IMR-90 (cell line): Measurements from ENCODE around the gene NFIX. TPM values are rescaled to one million over a fixed set of nuclear protein-coding genes. Genes with fewer than 3 reads are reported as not detected.

Experiments used
- ATAC-seq: fragments of 200-7000 bp; cut with Tn5 transposase; 2 replicates; pipeline ENCODE4 v1.9.1; 2020; ENCODE audit warnings: low read depth, mild to moderate bottlenecking, moderate library complexity
- BruUV-seq: library from RNA; stranded (reverse); fragments of 400-500 nt; replicated peaks from 2 replicates; lab custom pipeline; 2021; lab: Mats Ljungman, UMichigan
- CTCF ChIA-PET: fragments of 300-600 bp; formaldehyde crosslinking; extraction: SDS; loops from one replicate; lab custom pipeline; 2021; ENCODE audit warnings: antibody characterized with exemption; lab: Yijun Ruan, JAX
- POLR2A ChIA-PET: fragments of 300-600 bp; sonication (Branson Sonifier 250); formaldehyde crosslinking; loops from one replicate; lab custom pipeline; 2022; ENCODE audit warnings: antibody characterized with exemption; ENCODE audit not compliant: unreplicated experiment; lab: Charles Lee
- DNase-seq: peaks from one replicate; pipeline ENCODE4 v3.0.0; 2013
- H2AFZ ChIP-seq: replicated peaks from 2 replicates; pipeline ENCODE3; 2013; ENCODE audit warnings: low read length, mild to moderate bottlenecking; ENCODE audit not compliant: poor library complexity
- H2AK5ac ChIP-seq: 2 replicates; pipeline ENCODE4 v1.6.1; 2013; ENCODE audit warnings: low read depth, low read length, inconsistent platforms
- H2AK9ac ChIP-seq: replicated peaks from 2 replicates; pipeline ENCODE3; 2013; ENCODE audit warnings: mild to moderate bottlenecking, low read depth, low read length, moderate library complexity; ENCODE audit not compliant: poor library complexity
- H2BK120ac ChIP-seq: 2 replicates; pipeline ENCODE4 v1.6.1; 2013; ENCODE audit warnings: low read depth, low read length, inconsistent platforms
- H2BK15ac ChIP-seq: 3 replicates; pipeline ENCODE4 v1.6.1; 2013; ENCODE audit warnings: low read depth, low read length, inconsistent platforms
- H2BK20ac ChIP-seq: 2 replicates; pipeline ENCODE4 v1.6.1; 2013; ENCODE audit warnings: low read depth, mild to moderate bottlenecking, inconsistent platforms, low read length, moderate library complexity
- H2BK5ac ChIP-seq: 2 replicates; pipeline ENCODE4 v1.6.1; 2013; ENCODE audit warnings: mild to moderate bottlenecking, low read depth, low read length, inconsistent platforms; ENCODE audit not compliant: poor library complexity, severe bottlenecking
- H3K14ac ChIP-seq: replicated peaks from 2 replicates; pipeline ENCODE4 v1.6.1; 2013; ENCODE audit warnings: low read depth, low read length, inconsistent platforms
- H3K18ac ChIP-seq: 2 replicates; pipeline ENCODE4 v1.6.1; 2013; ENCODE audit warnings: low read depth, low read length, control low read depth
- H3K23ac ChIP-seq: 2 replicates; pipeline ENCODE4 v1.6.1; 2013; ENCODE audit warnings: low read depth, low read length, inconsistent platforms
- H3K27ac ChIP-seq: 2 replicates; pipeline ENCODE4 v1.5.1; 2013; ENCODE audit warnings: mild to moderate bottlenecking, control low read depth, low read length; ENCODE audit not compliant: insufficient read depth
- H3K27me3 ChIP-seq: 2 replicates; pipeline ENCODE4 v1.6.1; 2013; ENCODE audit warnings: low read length; ENCODE audit not compliant: control insufficient read depth, insufficient read depth
- H3K36me3 ChIP-seq: 2 replicates; pipeline ENCODE4 v1.6.1; 2013; ENCODE audit warnings: low read length, mixed read lengths; ENCODE audit not compliant: control insufficient read depth, insufficient read depth
- H3K4ac ChIP-seq: 2 replicates; pipeline ENCODE4 v1.6.1; 2013; ENCODE audit warnings: low read depth, low read length, inconsistent platforms
- H3K4me1 ChIP-seq: 2 replicates; pipeline ENCODE4 v1.6.1; 2013; ENCODE audit warnings: low read length, mixed read lengths; ENCODE audit not compliant: control insufficient read depth, insufficient read depth
- H3K4me2 ChIP-seq: 2 replicates; pipeline ENCODE4 v1.6.1; 2013; ENCODE audit warnings: low read depth, mild to moderate bottlenecking, control low read depth, low read length, moderate library complexity
- H3K4me3 ChIP-seq: 2 replicates; pipeline ENCODE4 v1.5.1; 2013; ENCODE audit warnings: low read depth, mild to moderate bottlenecking, control low read depth, low read length, moderate library complexity; ENCODE audit not compliant: insufficient read depth
- H3K56ac ChIP-seq: 2 replicates; pipeline ENCODE4 v1.6.1; 2013; ENCODE audit warnings: low read length, inconsistent platforms; ENCODE audit not compliant: insufficient read depth; ENCODE audit errors: extremely low read depth
- H3K79me1 ChIP-seq, 2 experiments: 2 replicates each; pipeline ENCODE4 v1.6.1; 2013; ENCODE audit warnings: low read length in 2 of 2, inconsistent platforms in 1 of 2, low read depth in 1 of 2
- H3K9ac ChIP-seq: 2 replicates; pipeline ENCODE4 v1.6.1; 2013; ENCODE audit warnings: low read depth, low read length, control low read depth
- H3K9me1 ChIP-seq: 2 replicates; pipeline ENCODE4 v1.6.1; 2013; ENCODE audit warnings: low read length, inconsistent platforms; ENCODE audit not compliant: insufficient read depth
- H3K9me3 ChIP-seq: 2 replicates; pipeline ENCODE4 v1.6.1; 2013; ENCODE audit warnings: low read length; ENCODE audit not compliant: control insufficient read depth, insufficient read depth
- H4K20me1 ChIP-seq: 2 replicates; pipeline ENCODE4 v1.6.1; 2013; ENCODE audit warnings: low read length, inconsistent platforms; ENCODE audit not compliant: insufficient read depth
- H4K5ac ChIP-seq: 2 replicates; pipeline ENCODE4 v1.6.1; 2013; ENCODE audit warnings: mild to moderate bottlenecking, low read depth, low read length, control low read depth
- H4K8ac ChIP-seq, 2 experiments: 2 replicates each; pipeline ENCODE4 v1.6.1; 2013; ENCODE audit warnings: low read depth in 2 of 2, low read length in 2 of 2, control low read depth in 1 of 2, inconsistent platforms in 1 of 2
- H4K91ac ChIP-seq: 2 replicates; pipeline ENCODE4 v1.6.1; 2013; ENCODE audit warnings: low read depth, low read length, inconsistent platforms; ENCODE audit not compliant: insufficient read depth
- BHLHE40 ChIP-seq: fragments of 150-350 bp; IDR thresholded peaks from 2 replicates; pipeline ENCODE4 v1.6.1; 2016; ENCODE audit warnings: mild to moderate bottlenecking, low read depth, low read length
- CEBPB ChIP-seq: IDR thresholded peaks from 2 replicates; pipeline ENCODE4 v1.6.1; 2012; ENCODE audit warnings: low read depth, low read length, improper control_type of control experiment
- CHD1 ChIP-seq: IDR thresholded peaks from 2 replicates; pipeline ENCODE4 v1.6.1; 2012; ENCODE audit warnings: low read depth, low read length, improper control_type of control experiment
- CTCF ChIP-seq: conservative IDR thresholded peaks from 2 replicates; pipeline ENCODE4 v1.5.1; 2012; ENCODE audit warnings: mild to moderate bottlenecking, low read depth, low read length, improper control_type of control experiment
- ELK1 ChIP-seq: fragments of 150-350 bp; IDR thresholded peaks from 2 replicates; pipeline ENCODE4 v1.6.1; 2016; ENCODE audit warnings: low read depth, mild to moderate bottlenecking, low read length, moderate library complexity, borderline replicate concordance
- MAFK ChIP-seq: IDR thresholded peaks from 2 replicates; pipeline ENCODE4 v1.6.1; 2012; ENCODE audit warnings: low read depth, low read length, improper control_type of control experiment
- MAZ ChIP-seq: IDR thresholded peaks from 2 replicates; pipeline ENCODE4 v1.6.1; 2012; ENCODE audit warnings: low read depth, mild to moderate bottlenecking, low read length, improper control_type of control experiment, moderate library complexity, borderline replicate concordance
- MXI1 ChIP-seq: IDR thresholded peaks from 2 replicates; pipeline ENCODE4 v1.6.1; 2012; ENCODE audit warnings: low read depth, mild to moderate bottlenecking, low read length, moderate library complexity, borderline replicate concordance
- NFE2L2 ChIP-seq: fragments of 150-350 bp; IDR thresholded peaks from 2 replicates; pipeline ENCODE4 v1.6.1; 2016; ENCODE audit warnings: low read depth, mild to moderate bottlenecking, low read length
- POLR2A ChIP-seq: IDR thresholded peaks from 2 replicates; pipeline ENCODE4 v1.6.1; 2012; ENCODE audit warnings: mild to moderate bottlenecking, low read depth, low read length
- RAD21 ChIP-seq: IDR thresholded peaks from 2 replicates; pipeline ENCODE4 v1.6.1; 2012; ENCODE audit warnings: low read length, improper control_type of control experiment
- RCOR1 ChIP-seq: IDR thresholded peaks from 2 replicates; pipeline ENCODE4 v1.6.1; 2012; ENCODE audit warnings: mild to moderate bottlenecking, low read length, improper control_type of control experiment; ENCODE audit not compliant: insufficient replicate concordance
- RFX5 ChIP-seq: IDR thresholded peaks from 2 replicates; pipeline ENCODE4 v1.8.0; 2012; ENCODE audit warnings: low read depth, mild to moderate bottlenecking, low read length, moderate library complexity
- SMC3 ChIP-seq: fragments of 150-350 bp; IDR thresholded peaks from 2 replicates; pipeline ENCODE4 v1.6.1; 2016; ENCODE audit warnings: low read depth, mild to moderate bottlenecking, antibody characterized with exemption, low read length, moderate library complexity
- USF2 ChIP-seq: fragments of 150-350 bp; IDR thresholded peaks from 2 replicates; pipeline ENCODE4 v1.6.1; 2017; ENCODE audit warnings: mild to moderate bottlenecking, antibody characterized with exemption, low read length, low read depth
- WGBS, 2 experiments: methylation state at CpG; one replicate each; pipeline versions ENCODE4 v1.1.5 to v1.1.7; 2013; ENCODE audit warnings: missing lambda C conversion rate in 2 of 2; ENCODE audit not compliant: insufficient read length in 1 of 2; ENCODE audit errors: extremely low coverage in 2 of 2; 5-methylcytosine and 5-hydroxymethylcytosine counted together
- dilution Hi-C: fragments of 300-500 bp; cut with HindIII; formaldehyde crosslinking; loops from one replicate; pipeline ENCODE4 v1.14.3; 2018; ENCODE audit warnings: low sequenced_read_pairs; ENCODE audit not compliant: unreplicated experiment
- in situ Hi-C: fragments of 300-500 bp; cut with MboI; formaldehyde crosslinking; loops from 3 replicates; pipeline ENCODE4 v1.14.3; 2019; ENCODE audit warnings: low sequenced_read_pairs, inconsistent platforms, mixed read lengths
- intact Hi-C: fragments of 100-400 bp; cut with micrococcal nuclease; formaldehyde crosslinking; loops from 2 replicates; pipeline ENCODE4 v1.10.0; 2022
- polyA plus RNA-seq, 3 experiments: library from polyadenylated mRNA; depleted of rRNA; stranded (reverse); fragments of >200 nt; gene quantifications; 2 replicates each; pipeline ENCODE4 v1.2.3, GENCODE V29; 2012; ENCODE audit warnings: low replicate concordance in 1 of 3
- total RNA-seq: library from RNA; depleted of rRNA; stranded (reverse); fragments of >200 nt; gene quantifications from 2 replicates; pipeline ENCODE4 v1.2.3, GENCODE V29; 2012

NFIX gene
- total and polyA plus RNA-seq, 2 of the 4 experiments (the other 2 are of a cell fraction), result 10.2 to 47.7 TPM

- ChIA-PET POLR2A (no interaction called here), CTCF (no interaction called here)
- in situ Hi-C loops (no loop called here), intact Hi-C loops (no loop called here), dilution Hi-C loops (no loop called here)
- no peak overlapping the region for H3K56ac ChIP-seq
- H2AFZ ChIP-seq, result no peak overlapping the region
- H3K18ac ChIP-seq, result no peak overlapping the region; the same call in 1 of the 2 replicates
- H2BK20ac ChIP-seq, result no peak overlapping the region
- peaks cover 17% of the 10 kb centered on the region for H4K20me1 ChIP-seq
- H3K23ac ChIP-seq, result no peak overlapping the region
- no peaks in the 10 kb centered on the region for H3K27me3 ChIP-seq
- no peak overlapping the region for H4K5ac ChIP-seq
- H4K8ac ChIP-seq, result no peak overlapping the region
- H2AK9ac ChIP-seq, result peak overlapping the region; percentile 22
- peaks cover 51% of the 10 kb centered on the region for H3K9me1 ChIP-seq
- peaks cover 57 to 90% of the 10 kb centered on the region in 2 experiments for H3K79me1 ChIP-seq
- no peak overlapping the region for H3K14ac ChIP-seq
- H3K27ac ChIP-seq, result 0 out of 2 replicates have a peak overlapping the region, but pooled peaks have one; percentile 3
- peaks cover 15% of the 10 kb centered on the region for H3K36me3 ChIP-seq
- ATAC-seq (no peak), DNase-seq (no peak)
- no peaks in the 10 kb centered on the region for H3K9me3 ChIP-seq
- WGBS, 2 experiments, result 82% methylated on average over 6 of the region's 15 CpGs; no CpG with 5 or more reads in 1 of the 2 experiments
- H3K9ac ChIP-seq, result no peak overlapping the region
- no peak overlapping the region for H3K4me3 ChIP-seq
- no peak overlapping the region for H4K91ac ChIP-seq
- peak overlapping the region; percentile 63; the same call in 1 of the 2 replicates for H2AK5ac ChIP-seq
- no TSS peak for BruUV-seq
- peak overlapping the region; percentile 45 for H3K4ac ChIP-seq
- H2BK5ac ChIP-seq, result peak overlapping the region; percentile 4
- H2BK15ac ChIP-seq, result no peak overlapping the region
- H3K4me2 ChIP-seq, result no peak overlapping the region
- no peak overlapping the region for H2BK120ac ChIP-seq
- peaks cover 55% of the 10 kb centered on the region for H3K4me1 ChIP-seq
- TF ChIP-seq USF2 (no peak), MAFK (no peak), ELK1 (no peak), NFE2L2 (no peak), CTCF (no peak), MXI1 (no peak), RFX5 (no peak), BHLHE40 (no peak), RAD21 (no peak), MAZ (no peak), SMC3 (no peak), CHD1 (no peak), CEBPB (no peak), POLR2A (no peak), RCOR1 (no peak)
Observed at GRCh38 chr19:13040232-13040947, 45.1 kb downstream of the NFIX start.
